OCI-LY7 (cell line): ENCODE results near the gene ANKS1B.

Experiments used
- CTCF ChIP-seq: fragments of 200-600 bp; sonication (generic); conservative IDR thresholded peaks from 2 replicates; pipeline ENCODE4 v1.5.1; 2014; ENCODE audit warnings: mild to moderate bottlenecking, antibody characterized with exemption, low read length, moderate library complexity, mixed read lengths
- EZH2phosphoT487 ChIP-seq: fragments of 200-600 bp; sonication (generic); IDR thresholded peaks from 2 replicates; pipeline ENCODE4 v1.6.1; 2018; ENCODE audit warnings: low read depth, borderline replicate concordance, mild to moderate bottlenecking, mixed run types, antibody characterized with exemption, low read length, moderate library complexity, mixed read lengths

- no peak for TF ChIP-seq CTCF
- no peak for TF ChIP-seq EZH2phosphoT487
Measured at GRCh38 chr12:99706736-99707473, 277.8 kb downstream of the ANKS1B start.
